Central memory CD8-positive, alpha-beta T cell (primary cell): ENCODE measurements around the gene IQSEC1.

Experiments used
- ATAC-seq: fragments of 150-1000 bp; cut with Tn5 transposase; replicated peaks from 2 replicates; pipeline ENCODE4 v1.10.0; 2022; ENCODE audit warnings: mild to moderate bottlenecking, moderate FRiP score, moderate number of reproducible peaks; ENCODE audit not compliant: poor library complexity, severe bottlenecking; ENCODE audit errors: extremely low read depth
- DNase-seq, 2 donors: peaks; one replicate each; pipeline ENCODE4 v3.0.0; 2021; ENCODE audit warnings: low spot score in 2 of 2
- H3K27ac Mint-ChIP-seq: one replicate; pipeline ENCODE4 v1.8.0; 2022; ENCODE audit warnings: low read depth, mild to moderate bottlenecking, moderate library complexity, mixed read lengths
- H3K27me3 Mint-ChIP-seq: one replicate; pipeline ENCODE4 v1.8.0; 2022; ENCODE audit warnings: mixed read lengths
- H3K36me3 Mint-ChIP-seq: one replicate; pipeline ENCODE4 v1.8.0; 2022; ENCODE audit warnings: mild to moderate bottlenecking, moderate library complexity, mixed read lengths; ENCODE audit not compliant: insufficient read depth
- H3K4me1 Mint-ChIP-seq: one replicate; pipeline ENCODE4 v1.8.0; 2022; ENCODE audit warnings: mixed read lengths
- H3K4me3 Mint-ChIP-seq: one replicate; pipeline ENCODE4 v1.8.0; 2022; ENCODE audit warnings: mild to moderate bottlenecking, moderate library complexity, mixed read lengths
- H3K9me3 Mint-ChIP-seq: one replicate; pipeline ENCODE4 v1.8.0; 2022; ENCODE audit warnings: mixed read lengths

IQSEC1 gene

DNA sequence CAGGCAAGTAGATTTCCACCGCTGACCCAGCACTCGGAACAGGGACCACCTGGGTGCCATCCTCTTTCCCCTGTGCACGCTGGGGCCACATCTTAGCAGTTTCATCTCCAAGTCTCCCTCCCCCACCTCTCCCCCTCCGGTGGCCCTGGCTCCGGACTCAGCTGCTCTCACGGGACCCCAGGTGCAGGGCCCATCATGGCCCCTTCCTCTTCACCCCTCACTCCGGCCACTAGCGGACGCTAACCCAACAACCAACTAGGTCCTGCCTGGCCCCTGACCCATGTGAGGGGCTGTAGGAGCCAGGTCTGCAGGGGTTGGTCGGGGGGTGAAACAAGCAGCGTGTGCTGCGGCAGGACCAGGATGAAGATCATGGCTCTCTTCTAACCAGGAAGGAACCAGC lies 31.3 kb upstream of the IQSEC1 start:
- no peaks in the 10 kb centered on the region for H3K4me1 Mint-ChIP-seq
- H3K27me3 Mint-ChIP-seq: peaks cover 36% of the 10 kb centered on the region
- H3K9me3 Mint-ChIP-seq: no peaks in the 10 kb centered on the region
- H3K27ac Mint-ChIP-seq: no peak overlapping the region
- H3K4me3 Mint-ChIP-seq: no peak overlapping the region
- DNase-seq: no peak
- peaks cover 2% of the 10 kb centered on the region for H3K36me3 Mint-ChIP-seq
- no peak for ATAC-seq

DNA sequence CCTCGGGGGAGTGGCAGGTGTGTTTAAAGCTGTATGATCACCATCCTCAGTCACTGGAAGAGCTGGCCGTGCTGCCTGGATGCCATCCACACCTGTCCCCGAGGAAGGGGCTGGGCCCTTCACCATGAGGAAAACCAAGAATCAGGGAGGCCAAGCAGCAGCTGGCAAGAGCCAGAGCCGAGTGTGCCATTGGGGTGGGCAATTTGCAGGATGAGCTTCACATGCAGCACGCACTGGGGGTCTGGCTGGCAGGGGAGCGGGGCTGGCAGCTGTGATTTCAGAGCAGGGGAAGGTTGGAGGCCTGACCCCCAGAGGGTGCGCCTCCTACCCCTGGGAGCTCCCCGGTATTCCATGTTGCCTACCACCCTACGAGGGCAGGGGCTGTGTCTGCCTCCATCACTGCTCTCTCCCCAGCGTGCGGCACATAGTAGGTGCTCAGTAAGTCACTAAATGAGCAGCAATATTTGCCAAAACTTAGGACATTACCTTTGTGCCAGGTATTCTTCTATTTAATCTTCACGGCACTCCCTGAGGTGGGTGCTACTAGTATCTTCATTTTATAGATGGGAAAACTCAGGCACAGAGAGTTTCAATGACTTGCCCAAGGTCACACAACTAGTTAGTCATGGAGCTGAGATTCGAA lies 30.3 kb upstream of the IQSEC1 start:
- DNase-seq: no peak
- Mint-ChIP-seq H3K9me3 (no peaks in the 10 kb centered on the region), H3K27ac (no peak overlapping the region), H3K36me3 (peaks cover 2% of the 10 kb centered on the region), H3K27me3 (peaks cover 36% of the 10 kb centered on the region), H3K4me3 (no peak overlapping the region), H3K4me1 (no peaks in the 10 kb centered on the region)
- no peak for ATAC-seq

DNA sequence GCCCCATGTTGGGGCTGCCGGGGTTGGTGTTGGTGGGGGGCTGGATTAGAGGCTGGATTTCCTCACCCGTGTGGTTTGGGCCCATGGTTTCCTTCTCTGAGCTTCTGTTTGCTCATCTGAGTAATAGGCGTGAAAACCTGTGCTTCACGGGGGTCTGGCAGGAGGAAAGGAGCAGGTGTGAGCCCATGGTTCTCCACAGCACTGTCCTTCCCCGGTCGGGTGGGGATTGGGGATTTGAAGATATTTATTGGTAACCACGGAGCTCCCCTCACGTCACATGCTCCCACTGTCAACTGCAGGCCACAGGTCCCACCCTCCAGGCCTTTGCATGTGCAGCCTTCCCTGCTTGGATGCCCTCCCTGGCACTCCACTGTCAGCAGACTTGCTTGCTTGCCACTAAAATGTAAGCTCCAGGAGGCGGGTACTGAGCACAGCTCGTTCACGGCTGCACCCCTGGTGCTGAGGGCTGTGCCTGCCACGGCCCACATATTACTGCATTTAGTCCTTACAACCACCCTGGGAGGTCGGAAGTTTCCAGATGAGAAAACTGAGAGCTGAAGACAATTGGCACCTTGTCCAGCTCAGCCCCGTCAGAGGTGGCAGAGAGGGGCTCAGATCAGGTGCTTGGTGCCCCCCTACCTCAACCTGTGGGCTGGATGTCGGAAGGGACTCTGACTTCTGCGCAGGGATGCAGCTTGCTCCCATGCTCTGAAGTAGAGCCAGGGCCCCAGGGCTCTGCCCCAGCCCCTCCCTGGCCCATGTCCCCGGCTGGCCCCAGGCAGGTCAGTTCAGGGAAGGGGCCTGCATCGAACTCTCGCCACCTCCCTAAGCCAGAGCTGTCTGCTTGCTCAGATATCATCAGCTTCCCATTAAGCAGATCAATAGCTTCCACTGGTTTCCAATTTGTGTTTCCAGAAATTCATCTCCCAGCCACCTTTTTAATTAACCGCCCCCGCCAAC lies 29.4 kb upstream of the IQSEC1 start:
- no peak overlapping the region for H3K4me3 Mint-ChIP-seq
- ATAC-seq: no peak
- H3K4me1 Mint-ChIP-seq: no peaks in the 10 kb centered on the region
- peaks cover 36% of the 10 kb centered on the region for H3K27me3 Mint-ChIP-seq
- DNase-seq: no peak
- no peaks in the 10 kb centered on the region for H3K9me3 Mint-ChIP-seq
- H3K36me3 Mint-ChIP-seq: no peaks in the 10 kb centered on the region
- no peak overlapping the region for H3K27ac Mint-ChIP-seq

DNA sequence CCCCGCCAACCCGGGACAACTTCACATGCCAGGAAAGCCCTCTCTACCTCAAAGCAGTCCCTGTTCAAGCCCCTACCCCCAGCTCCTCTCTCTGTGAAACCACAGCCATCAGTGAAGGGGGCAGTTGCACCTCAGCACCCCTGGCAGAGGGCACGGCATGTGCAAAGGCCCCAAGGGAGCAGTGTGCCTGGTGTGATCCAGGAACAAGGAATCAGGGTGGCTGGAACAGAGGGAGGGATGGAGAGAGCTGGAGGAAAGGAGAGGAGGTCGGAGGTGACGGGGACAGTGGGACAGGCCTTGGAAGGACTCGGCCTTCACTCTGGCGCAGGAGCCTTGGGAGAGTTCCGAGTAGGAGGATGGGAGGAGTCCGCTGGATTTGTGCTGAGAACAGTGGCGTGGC lies 26.5 kb upstream of the IQSEC1 start:
- ATAC-seq (no peak), DNase-seq (no peak)
- Mint-ChIP-seq H3K9me3 (no peaks in the 10 kb centered on the region), H3K36me3 (peaks cover 3% of the 10 kb centered on the region), H3K4me1 (no peaks in the 10 kb centered on the region), H3K4me3 (no peak overlapping the region), H3K27me3 (peaks cover 25% of the 10 kb centered on the region), H3K27ac (peak overlapping the region; percentile 64)

DNA sequence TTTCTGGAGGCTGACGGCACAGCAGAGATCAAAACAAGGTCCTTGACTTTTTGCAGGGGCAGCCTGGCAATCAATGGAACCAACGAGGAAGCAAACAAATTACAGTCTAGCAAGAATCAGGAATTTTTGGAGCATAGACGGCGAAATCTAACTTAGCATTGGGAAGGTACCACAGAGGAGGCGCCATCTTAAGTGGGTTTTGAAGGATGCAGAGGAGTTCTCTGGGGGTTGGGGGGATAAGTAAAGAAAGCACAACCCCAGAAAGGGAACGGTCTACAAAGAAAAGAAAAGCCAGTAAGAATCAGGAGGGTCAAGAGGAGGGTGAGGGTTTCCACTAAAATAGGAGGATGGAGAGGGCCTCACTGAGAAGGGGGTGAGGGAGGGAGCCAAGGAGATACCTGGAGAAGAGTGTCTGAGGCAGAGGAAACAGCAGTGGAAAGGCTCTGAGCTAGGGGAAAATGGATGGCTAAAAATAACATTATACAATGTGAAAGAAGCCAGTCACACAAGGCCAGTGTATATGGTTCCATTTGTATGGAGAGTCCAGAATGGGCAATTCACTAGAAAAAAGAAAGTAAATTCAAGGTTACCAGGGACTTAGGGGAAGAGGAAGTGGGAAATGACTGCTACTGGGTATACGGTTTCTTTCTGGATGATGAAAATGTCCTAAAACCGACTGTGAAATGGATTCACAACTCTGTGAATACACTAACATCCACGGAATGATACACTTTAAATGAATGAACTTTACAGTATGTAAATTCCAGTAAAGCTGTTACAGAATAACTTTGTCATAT lies 25.2 kb upstream of the IQSEC1 start:
- Mint-ChIP-seq H3K27me3 (peaks cover 24% of the 10 kb centered on the region), H3K36me3 (peaks cover 3% of the 10 kb centered on the region), H3K4me3 (no peak overlapping the region), H3K9me3 (no peaks in the 10 kb centered on the region), H3K4me1 (no peaks in the 10 kb centered on the region), H3K27ac (no peak overlapping the region)
- ATAC-seq (no peak), DNase-seq (no peak)

DNA sequence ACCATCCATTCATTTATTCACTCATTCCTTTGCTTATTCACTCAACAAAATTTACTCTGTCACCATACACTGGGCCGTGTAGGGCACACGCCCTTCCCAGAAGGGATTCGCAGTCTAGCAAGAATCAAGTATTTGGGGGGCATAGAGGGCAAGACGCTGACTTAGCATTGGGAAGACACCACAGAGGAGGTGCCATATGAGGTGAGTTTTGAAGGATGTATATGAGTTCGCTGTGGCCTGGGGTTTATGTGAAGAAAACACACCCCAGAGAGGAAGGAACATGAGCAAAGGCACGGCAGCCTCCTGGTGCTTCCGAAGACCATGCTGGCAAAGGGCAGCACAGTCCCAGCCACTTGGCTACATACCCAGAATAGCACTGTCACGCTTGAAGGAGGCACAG lies 23.1 kb upstream of the IQSEC1 start:
- no peak overlapping the region for H3K4me3 Mint-ChIP-seq
- DNase-seq (no peak), ATAC-seq (no peak)
- H3K36me3 Mint-ChIP-seq: peaks cover 3% of the 10 kb centered on the region
- no peaks in the 10 kb centered on the region for H3K9me3 Mint-ChIP-seq
- H3K4me1 Mint-ChIP-seq: peaks cover 7% of the 10 kb centered on the region
- no peak overlapping the region for H3K27ac Mint-ChIP-seq
- H3K27me3 Mint-ChIP-seq: peaks cover 18% of the 10 kb centered on the region

DNA sequence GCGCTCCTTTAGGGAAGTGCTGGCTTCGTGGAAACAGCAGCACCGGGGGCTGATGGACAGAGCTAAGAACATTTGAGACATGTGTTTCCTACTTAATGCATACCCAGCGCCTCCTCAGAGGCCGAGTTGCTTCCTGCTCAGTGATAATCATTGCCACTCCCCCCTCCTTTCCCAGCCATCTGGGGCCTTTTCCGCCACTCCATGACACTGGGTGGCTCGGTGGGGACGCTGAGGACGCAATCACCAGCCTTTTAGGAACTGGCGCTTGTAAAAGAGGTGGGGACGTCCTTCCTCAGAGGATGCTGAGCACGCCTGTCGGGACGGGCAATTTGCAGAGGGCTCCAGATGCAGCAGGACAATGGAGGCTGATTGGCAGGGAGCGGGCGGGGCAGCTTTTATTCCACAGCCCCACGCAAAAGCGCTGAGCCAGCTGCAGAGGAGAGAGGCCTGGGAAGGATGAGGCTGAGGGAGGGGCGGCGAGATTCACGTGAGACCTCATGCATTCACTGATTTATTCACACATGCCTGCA lies 22.2 kb upstream of the IQSEC1 start:
- ATAC-seq: no peak
- DNase-seq: no peak
- Mint-ChIP-seq H3K9me3 (no peaks in the 10 kb centered on the region), H3K4me1 (peaks cover 7% of the 10 kb centered on the region), H3K36me3 (peaks cover 3% of the 10 kb centered on the region), H3K4me3 (no peak overlapping the region), H3K27ac (no peak overlapping the region), H3K27me3 (peaks cover 18% of the 10 kb centered on the region)

DNA sequence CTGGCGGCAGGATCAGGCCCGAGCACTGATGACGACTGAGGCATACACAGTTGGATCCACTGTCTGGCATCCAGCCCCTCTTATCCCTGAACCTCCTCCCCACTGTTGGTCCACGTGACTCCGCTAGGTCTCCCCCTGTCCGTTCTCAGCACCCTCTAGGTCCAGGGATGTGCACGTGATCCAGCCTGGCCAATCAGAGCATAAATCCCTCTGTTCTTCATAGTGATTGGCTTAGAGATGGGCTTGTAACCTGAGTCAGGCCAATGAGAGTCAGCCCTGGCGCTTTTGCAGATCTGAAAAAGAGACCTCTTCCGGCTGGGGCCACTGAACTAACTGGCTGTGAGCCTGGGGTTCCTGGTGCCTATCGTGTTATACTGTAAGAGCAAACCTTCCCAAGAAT lies 20.5 kb upstream of the IQSEC1 start:
- H3K4me3 Mint-ChIP-seq: no peak overlapping the region
- H3K36me3 Mint-ChIP-seq: peaks cover 3% of the 10 kb centered on the region
- no peak for ATAC-seq
- peaks cover 7% of the 10 kb centered on the region for H3K4me1 Mint-ChIP-seq
- DNase-seq: no peak
- no peaks in the 10 kb centered on the region for H3K9me3 Mint-ChIP-seq
- H3K27me3 Mint-ChIP-seq: peaks cover 18% of the 10 kb centered on the region
- no peak overlapping the region for H3K27ac Mint-ChIP-seq

DNA sequence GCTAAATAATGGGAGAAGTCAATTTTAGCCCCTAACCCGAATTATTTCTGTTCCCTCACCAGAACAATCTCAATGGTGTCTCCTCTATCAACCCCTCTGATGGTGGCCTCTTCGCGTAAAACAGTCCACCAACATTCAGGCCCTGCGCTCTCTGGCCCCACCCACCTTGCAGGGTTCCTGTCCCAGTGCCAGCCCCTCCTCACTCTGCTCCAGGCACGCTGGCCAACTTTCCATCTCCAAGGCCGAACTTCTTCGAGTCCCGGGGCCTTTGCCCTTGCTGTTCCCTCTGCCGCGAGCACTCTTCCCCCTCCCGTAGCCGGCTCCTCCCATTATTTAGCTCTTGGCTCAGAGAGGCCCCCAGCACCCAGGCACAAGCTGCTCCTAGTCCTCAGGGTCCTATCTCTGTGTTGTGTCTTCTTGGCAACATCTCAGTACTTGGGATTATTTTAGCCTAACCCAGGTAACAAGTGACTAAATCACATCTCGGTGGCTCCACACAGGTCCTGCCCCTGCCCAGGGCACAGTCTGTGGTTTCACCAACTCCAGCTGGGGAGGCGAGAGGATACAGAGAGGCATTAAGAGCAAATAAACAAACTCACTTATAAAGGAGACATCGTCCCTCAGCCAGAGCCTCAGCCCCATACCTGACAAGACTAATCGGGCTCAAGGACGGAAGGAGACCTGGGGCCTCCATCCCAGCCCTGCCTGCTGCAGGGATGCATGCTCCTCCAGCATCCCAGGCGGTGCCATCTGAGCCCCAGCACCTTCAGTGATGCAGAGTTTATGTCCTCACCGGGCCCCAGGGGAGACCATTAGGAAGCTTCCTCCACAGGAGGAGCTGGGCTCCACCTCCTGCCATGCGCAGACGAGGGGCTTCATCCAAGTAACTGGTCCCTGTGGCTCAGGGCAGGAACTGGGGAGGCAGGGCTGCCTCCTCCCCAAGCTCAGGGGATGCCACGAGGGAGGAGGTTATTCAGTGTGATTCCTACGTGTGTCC lies 19.7 kb upstream of the IQSEC1 start:
- Mint-ChIP-seq H3K36me3 (peaks cover 3% of the 10 kb centered on the region), H3K4me1 (peaks cover 7% of the 10 kb centered on the region), H3K4me3 (no peak overlapping the region), H3K27me3 (peaks cover 18% of the 10 kb centered on the region), H3K9me3 (no peaks in the 10 kb centered on the region), H3K27ac (no peak overlapping the region)
- ATAC-seq: no peak
- no peak for DNase-seq

DNA sequence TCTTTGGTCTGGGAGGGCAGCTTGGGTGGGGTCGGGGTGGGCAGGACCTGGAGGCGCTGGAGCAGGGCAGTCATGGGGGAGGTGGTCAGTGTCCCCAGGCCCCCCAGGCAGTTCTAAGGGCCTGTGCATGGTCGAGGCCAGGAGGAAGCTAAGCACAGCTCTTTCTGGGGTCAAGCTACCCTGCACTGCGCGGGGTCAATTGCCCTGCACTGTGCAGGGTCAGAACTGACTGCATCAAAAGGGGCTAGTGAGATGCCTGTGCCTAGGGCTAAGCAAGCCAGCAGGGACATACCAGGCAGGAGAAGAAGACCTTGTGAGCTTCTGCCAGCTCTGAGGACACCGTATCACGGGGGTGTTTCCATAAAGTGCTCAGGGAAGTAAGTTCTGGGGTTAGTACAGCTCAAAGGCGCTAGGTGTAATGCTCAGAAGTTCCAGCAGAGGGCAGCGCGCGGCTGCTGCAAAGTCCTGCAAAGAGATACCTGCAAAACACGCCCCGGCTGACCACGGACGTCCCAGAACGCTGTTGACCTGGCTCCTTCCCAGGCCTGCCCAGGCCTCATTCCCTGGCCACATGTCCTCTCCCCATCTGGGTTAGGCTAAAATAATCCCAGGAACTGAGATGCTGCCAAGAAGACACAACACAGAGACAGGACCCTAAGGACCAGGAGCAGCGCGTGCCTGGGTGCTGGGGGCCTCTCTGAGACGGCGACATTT lies 18.8 kb upstream of the IQSEC1 start:
- Mint-ChIP-seq H3K4me3 (no peak overlapping the region), H3K36me3 (peaks cover 3% of the 10 kb centered on the region), H3K4me1 (peaks cover 8% of the 10 kb centered on the region), H3K27me3 (peaks cover 18% of the 10 kb centered on the region), H3K9me3 (no peaks in the 10 kb centered on the region), H3K27ac (no peak overlapping the region)
- DNase-seq: peak; percentile 60 to 83
- peak; percentile 69 for ATAC-seq
